ENCODE results near the gene RAC3. TPM values are rescaled to one million over a fixed set of nuclear protein-coding genes. Genes with fewer than 3 reads are reported as not detected.

The RAC3 gene
- total and polyA plus RNA-seq, 9 of the 15 experiments (the other 6 are each of a cell fraction or from before 2014, with no cell fraction given): 0.23 to 292 (median 118) TPM

DNA sequence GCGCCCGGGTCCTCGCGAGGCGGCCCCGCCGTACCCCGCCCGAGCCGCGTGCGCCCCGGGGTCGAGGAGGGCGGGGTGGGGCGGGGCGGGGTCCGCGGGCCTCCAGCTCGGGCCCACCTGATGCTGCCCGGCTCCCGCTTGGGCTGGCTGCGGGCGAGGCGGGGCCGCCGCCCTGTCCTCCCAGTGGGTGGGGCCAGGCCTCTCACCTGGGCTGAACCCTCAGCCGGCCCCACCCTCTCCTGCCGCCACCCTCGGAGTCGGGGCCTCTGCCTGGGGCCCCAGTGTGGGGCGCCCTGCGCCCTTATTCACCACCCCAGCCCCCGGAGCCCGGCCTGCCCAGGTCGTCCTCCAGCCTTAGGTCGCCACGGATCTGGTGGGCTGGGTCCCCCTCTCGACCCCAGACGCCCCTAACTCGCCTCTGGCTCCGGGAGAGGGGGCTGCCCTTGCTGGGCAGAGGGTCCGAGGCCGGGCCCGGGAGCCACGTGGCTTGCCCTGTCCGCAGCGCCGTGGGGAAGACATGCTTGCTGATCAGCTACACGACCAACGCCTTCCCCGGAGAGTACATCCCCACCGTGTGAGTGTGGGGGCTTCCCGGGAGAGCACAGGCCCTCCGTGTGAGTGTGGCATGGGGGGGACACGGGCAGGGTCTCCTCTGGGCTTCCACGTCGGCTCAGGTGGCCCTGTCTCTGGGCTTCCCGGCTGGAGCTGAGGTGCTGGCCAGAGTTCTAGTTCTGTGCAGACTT is 578 bp downstream of the RAC3 start (continued):
- 0 out of 2 replicates have a peak, but pooled peaks have one; percentile 32 for TF ChIP-seq CBFB (CRISPR knock-in tag; IDR thresholded peaks at IDR 0.05)
- peak; percentile 72 for TF ChIP-seq RBFOX2 (IDR thresholded peaks at IDR 0.05; ENCODE audit: low read depth, low read length)
- TF ChIP-seq POLR2AphosphoS5 (IDR thresholded peaks at IDR 0.05; ENCODE audit: control insufficient read depth, insufficient read depth, low read depth, low read length): peak; percentile 26; the same call in 1 of the 2 replicates
- TF ChIP-seq, protein P1, sequence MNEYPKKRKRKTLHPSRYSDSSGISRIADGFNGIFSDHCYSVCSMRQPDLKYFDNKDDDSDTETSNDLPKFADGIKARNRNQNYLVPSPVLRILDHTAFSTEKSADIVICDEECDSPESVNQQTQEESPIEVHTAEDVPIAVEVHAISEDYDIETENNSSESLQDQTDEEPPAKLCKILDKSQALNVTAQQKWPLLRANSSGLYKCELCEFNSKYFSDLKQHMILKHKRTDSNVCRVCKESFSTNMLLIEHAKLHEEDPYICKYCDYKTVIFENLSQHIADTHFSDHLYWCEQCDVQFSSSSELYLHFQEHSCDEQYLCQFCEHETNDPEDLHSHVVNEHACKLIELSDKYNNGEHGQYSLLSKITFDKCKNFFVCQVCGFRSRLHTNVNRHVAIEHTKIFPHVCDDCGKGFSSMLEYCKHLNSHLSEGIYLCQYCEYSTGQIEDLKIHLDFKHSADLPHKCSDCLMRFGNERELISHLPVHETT (CRISPR knock-in tag; conservative IDR thresholded peaks at IDR 0.05 in 1 of 2, IDR thresholded peaks at IDR 0.05 in 1 of 2): peak in 1 of 2 experiments; percentile 36; a peak in 1 of 4 replicates
- TF ChIP-seq KLF1 (tag; IDR thresholded peaks at IDR 0.05): 0 out of 2 replicates have a peak, but pooled peaks have one; percentile 33
- 0 out of 2 replicates have a peak, but pooled peaks have one; percentile 44 for TF ChIP-seq FOXK1 (CRISPR knock-in tag; IDR thresholded peaks at IDR 0.05; ENCODE audit: borderline replicate concordance)
- TF ChIP-seq PRPF4 (IDR thresholded peaks at IDR 0.05; ENCODE audit: insufficient read depth, low read depth, low read length, poor library complexity, severe bottlenecking): no peak
- no peak for TF ChIP-seq ATF1 (CRISPR knock-in tag; IDR thresholded peaks at IDR 0.05)
- TF ChIP-seq ATF1 (tag; IDR thresholded peaks at IDR 0.05): peak; percentile 12; the same call in 1 of the 2 replicates
- TF ChIP-seq, protein P2, sequence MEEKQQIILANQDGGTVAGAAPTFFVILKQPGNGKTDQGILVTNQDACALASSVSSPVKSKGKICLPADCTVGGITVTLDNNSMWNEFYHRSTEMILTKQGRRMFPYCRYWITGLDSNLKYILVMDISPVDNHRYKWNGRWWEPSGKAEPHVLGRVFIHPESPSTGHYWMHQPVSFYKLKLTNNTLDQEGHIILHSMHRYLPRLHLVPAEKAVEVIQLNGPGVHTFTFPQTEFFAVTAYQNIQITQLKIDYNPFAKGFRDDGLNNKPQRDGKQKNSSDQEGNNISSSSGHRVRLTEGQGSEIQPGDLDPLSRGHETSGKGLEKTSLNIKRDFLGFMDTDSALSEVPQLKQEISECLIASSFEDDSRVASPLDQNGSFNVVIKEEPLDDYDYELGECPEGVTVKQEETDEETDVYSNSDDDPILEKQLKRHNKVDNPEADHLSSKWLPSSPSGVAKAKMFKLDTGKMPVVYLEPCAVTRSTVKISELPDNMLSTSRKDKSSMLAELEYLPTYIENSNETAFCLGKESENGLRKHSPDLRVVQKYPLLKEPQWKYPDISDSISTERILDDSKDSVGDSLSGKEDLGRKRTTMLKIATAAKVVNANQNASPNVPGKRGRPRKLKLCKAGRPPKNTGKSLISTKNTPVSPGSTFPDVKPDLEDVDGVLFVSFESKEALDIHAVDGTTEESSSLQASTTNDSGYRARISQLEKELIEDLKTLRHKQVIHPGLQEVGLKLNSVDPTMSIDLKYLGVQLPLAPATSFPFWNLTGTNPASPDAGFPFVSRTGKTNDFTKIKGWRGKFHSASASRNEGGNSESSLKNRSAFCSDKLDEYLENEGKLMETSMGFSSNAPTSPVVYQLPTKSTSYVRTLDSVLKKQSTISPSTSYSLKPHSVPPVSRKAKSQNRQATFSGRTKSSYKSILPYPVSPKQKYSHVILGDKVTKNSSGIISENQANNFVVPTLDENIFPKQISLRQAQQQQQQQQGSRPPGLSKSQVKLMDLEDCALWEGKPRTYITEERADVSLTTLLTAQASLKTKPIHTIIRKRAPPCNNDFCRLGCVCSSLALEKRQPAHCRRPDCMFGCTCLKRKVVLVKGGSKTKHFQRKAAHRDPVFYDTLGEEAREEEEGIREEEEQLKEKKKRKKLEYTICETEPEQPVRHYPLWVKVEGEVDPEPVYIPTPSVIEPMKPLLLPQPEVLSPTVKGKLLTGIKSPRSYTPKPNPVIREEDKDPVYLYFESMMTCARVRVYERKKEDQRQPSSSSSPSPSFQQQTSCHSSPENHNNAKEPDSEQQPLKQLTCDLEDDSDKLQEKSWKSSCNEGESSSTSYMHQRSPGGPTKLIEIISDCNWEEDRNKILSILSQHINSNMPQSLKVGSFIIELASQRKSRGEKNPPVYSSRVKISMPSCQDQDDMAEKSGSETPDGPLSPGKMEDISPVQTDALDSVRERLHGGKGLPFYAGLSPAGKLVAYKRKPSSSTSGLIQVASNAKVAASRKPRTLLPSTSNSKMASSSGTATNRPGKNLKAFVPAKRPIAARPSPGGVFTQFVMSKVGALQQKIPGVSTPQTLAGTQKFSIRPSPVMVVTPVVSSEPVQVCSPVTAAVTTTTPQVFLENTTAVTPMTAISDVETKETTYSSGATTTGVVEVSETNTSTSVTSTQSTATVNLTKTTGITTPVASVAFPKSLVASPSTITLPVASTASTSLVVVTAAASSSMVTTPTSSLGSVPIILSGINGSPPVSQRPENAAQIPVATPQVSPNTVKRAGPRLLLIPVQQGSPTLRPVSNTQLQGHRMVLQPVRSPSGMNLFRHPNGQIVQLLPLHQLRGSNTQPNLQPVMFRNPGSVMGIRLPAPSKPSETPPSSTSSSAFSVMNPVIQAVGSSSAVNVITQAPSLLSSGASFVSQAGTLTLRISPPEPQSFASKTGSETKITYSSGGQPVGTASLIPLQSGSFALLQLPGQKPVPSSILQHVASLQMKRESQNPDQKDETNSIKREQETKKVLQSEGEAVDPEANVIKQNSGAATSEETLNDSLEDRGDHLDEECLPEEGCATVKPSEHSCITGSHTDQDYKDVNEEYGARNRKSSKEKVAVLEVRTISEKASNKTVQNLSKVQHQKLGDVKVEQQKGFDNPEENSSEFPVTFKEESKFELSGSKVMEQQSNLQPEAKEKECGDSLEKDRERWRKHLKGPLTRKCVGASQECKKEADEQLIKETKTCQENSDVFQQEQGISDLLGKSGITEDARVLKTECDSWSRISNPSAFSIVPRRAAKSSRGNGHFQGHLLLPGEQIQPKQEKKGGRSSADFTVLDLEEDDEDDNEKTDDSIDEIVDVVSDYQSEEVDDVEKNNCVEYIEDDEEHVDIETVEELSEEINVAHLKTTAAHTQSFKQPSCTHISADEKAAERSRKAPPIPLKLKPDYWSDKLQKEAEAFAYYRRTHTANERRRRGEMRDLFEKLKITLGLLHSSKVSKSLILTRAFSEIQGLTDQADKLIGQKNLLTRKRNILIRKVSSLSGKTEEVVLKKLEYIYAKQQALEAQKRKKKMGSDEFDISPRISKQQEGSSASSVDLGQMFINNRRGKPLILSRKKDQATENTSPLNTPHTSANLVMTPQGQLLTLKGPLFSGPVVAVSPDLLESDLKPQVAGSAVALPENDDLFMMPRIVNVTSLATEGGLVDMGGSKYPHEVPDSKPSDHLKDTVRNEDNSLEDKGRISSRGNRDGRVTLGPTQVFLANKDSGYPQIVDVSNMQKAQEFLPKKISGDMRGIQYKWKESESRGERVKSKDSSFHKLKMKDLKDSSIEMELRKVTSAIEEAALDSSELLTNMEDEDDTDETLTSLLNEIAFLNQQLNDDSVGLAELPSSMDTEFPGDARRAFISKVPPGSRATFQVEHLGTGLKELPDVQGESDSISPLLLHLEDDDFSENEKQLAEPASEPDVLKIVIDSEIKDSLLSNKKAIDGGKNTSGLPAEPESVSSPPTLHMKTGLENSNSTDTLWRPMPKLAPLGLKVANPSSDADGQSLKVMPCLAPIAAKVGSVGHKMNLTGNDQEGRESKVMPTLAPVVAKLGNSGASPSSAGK (IDR thresholded peaks at IDR 0.05): peak; percentile 81
- TF ChIP-seq E2F3 (CRISPR knock-in tag; IDR thresholded peaks at IDR 0.05): 0 out of 2 replicates have a peak, but pooled peaks have one; percentile 54
- peak; percentile 46; the same call in 1 of the 2 replicates for TF ChIP-seq ZBTB17 (CRISPR knock-in tag; IDR thresholded peaks at IDR 0.05)
- TF ChIP-seq, protein P3, sequence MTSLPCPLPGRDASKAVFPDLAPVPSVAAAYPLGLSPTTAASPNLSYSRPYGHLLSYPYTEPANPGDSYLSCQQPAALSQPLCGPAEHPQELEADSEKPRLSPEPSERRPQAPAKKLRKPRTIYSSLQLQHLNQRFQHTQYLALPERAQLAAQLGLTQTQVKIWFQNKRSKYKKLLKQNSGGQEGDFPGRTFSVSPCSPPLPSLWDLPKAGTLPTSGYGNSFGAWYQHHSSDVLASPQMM (CRISPR knock-in tag; IDR thresholded peaks at IDR 0.05): no peak

Measured in K562 (cell line).